Cardiac muscle cell (in vitro differentiated cells and primary cell): ENCODE results near the gene CXCL17. TPM values are rescaled to one million over a fixed set of nuclear protein-coding genes. Genes with fewer than 3 reads are reported as not detected.
A peak's percentile ranks its signal among the peaks of the same experiment; 100 is the strongest.

Source experiments
- DNase-seq, 2 donors: peaks; one replicate each; pipeline versions ENCODE4 v3.0.0 to v3.0.0-alpha.2; 2010 to 2017; ENCODE audit warnings: low read depth in 1 of 2, low spot score in 1 of 2
- H3K27ac ChIP-seq: fragments of 200-600 bp; sonication (generic); 2 replicates; pipeline ENCODE4 v1.5.1; 2016
- H3K27me3 ChIP-seq: fragments of 200-600 bp; sonication (generic); 2 replicates; pipeline ENCODE4 v1.6.0; 2016; ENCODE audit warnings: control low read depth
- H3K36me3 ChIP-seq: fragments of 200-600 bp; sonication (generic); 2 replicates; pipeline ENCODE4 v1.5.1; 2016; ENCODE audit warnings: control low read depth
- H3K4me1 ChIP-seq: fragments of 200-600 bp; sonication (generic); 2 replicates; pipeline ENCODE4 v1.8.1; 2017; ENCODE audit warnings: low read depth, mild to moderate bottlenecking, mixed run types
- H3K4me3 ChIP-seq: fragments of 200-600 bp; sonication (generic); 2 replicates; pipeline ENCODE4 v1.5.1; 2016; ENCODE audit warnings: mild to moderate bottlenecking
- H3K9me3 ChIP-seq: fragments of 200-600 bp; sonication (generic); 2 replicates; pipeline ENCODE4 v1.5.1; 2017; ENCODE audit warnings: low read depth, mild to moderate bottlenecking, control low read depth
- polyA plus RNA-seq: library from polyadenylated mRNA; unstranded; fragments of >200 nt; fragmentation: Nextera tagmentation; extraction: Ambion mirVana; gene quantifications from 2 replicates; pipeline ENCODE4 v1.2.1, GENCODE V29; 2016
- total RNA-seq: library from RNA; depleted of rRNA; stranded (reverse); fragments of >200 nt; gene quantifications from 2 replicates; pipeline ENCODE4 v1.2.3, GENCODE V29; 2016
- TF ChIP-seq, protein P1 (sequence below): IDR thresholded peaks from 2 replicates; pipeline ENCODE4 v1.5.1; 2012; ENCODE audit warnings: low read depth, mild to moderate bottlenecking, low read length

The CXCL17 gene
- total and polyA plus RNA-seq, 2 experiments from 2014 or later = 1.1 TPM; not detected in 1

DNA sequence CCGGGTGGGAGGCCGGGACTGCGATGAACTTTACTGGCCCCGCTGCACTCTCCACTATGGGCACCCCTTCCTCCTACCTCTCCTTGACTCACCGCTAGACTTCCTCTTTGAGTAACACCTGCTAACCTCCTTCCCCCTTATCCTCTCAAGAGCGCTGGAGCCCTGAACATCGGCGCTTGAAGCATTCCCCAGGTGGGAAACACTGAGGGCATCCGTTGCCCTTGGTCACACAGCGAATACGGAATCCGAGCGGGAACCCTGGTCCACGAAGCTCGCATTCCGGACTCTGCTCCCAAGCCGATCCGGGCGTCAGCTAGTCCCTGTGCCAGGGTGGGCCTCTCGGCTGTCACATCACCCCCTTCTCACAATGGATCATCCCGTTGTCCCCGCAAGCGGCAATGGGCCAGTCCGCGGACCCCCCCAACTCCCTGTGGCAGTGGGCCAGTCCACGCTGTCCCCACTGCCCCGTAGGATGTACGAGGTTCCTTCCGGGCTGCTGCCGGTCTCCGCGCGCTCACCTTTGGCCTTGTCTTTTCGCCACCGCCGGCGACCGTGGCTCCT, 19.8 kb downstream of the CXCL17 start:
- peak in 1 of 2 donors; percentile 53 for DNase-seq

DNA sequence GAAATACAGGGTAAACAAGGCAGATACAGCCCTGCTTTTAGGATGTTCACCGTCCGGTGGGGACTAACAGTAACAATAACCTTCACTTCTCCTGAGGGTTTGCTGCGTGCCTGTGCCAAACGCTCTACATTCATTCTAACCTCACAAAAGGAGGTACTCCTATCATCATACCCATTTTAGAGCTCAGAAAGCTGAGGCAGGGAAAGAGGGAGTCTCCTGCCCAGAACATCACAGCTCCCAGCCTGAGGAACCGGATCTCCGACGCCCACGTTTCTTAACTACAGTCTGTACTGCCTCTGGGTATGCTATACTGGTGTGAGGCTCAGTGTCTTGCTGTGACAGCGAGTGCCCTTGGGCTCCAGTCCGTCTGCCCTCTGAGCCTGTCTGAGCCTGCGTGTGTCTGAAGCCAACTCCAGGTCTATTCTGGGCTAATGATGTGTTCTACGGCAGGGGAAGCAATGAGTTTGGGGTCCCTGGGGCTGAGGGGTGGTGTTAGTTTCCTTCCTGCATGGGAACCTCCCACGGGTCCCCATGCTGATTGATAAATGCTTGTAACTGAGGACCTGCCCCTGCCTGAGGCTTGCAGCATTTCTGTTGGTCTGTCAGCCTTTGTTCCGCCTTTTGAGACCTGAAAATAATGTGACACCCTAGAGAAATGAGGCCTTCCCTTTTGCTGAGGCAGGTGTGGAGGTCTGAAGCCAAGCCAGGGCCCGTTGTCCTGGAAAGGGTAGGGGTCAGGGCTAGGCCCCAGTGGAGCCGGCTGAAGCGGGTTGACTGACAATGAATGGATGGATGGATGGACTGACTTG, 20.4 kb downstream of the CXCL17 start:
- H3K27ac ChIP-seq = no peak overlapping the region
- H3K4me3 ChIP-seq = peak overlapping the region; percentile 69
- H3K4me1 ChIP-seq = peaks cover 17% of the 10 kb centered on the region
- H3K36me3 ChIP-seq = no peaks in the 10 kb centered on the region
- no peaks in the 10 kb centered on the region for H3K9me3 ChIP-seq
- no peak for DNase-seq
- TF ChIP-seq, protein P1, sequence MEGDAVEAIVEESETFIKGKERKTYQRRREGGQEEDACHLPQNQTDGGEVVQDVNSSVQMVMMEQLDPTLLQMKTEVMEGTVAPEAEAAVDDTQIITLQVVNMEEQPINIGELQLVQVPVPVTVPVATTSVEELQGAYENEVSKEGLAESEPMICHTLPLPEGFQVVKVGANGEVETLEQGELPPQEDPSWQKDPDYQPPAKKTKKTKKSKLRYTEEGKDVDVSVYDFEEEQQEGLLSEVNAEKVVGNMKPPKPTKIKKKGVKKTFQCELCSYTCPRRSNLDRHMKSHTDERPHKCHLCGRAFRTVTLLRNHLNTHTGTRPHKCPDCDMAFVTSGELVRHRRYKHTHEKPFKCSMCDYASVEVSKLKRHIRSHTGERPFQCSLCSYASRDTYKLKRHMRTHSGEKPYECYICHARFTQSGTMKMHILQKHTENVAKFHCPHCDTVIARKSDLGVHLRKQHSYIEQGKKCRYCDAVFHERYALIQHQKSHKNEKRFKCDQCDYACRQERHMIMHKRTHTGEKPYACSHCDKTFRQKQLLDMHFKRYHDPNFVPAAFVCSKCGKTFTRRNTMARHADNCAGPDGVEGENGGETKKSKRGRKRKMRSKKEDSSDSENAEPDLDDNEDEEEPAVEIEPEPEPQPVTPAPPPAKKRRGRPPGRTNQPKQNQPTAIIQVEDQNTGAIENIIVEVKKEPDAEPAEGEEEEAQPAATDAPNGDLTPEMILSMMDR = no peak
- no peaks in the 10 kb centered on the region for H3K27me3 ChIP-seq

More for the DNA sequence above, 19.8 kb downstream of the CXCL17 start:
- no peaks in the 10 kb centered on the region for H3K27me3 ChIP-seq
- peak overlapping the region; percentile 69 for H3K4me3 ChIP-seq
- H3K4me1 ChIP-seq = peaks cover 17% of the 10 kb centered on the region
- TF ChIP-seq, protein P1 = no peak
- H3K27ac ChIP-seq = no peak overlapping the region
- H3K36me3 ChIP-seq = no peaks in the 10 kb centered on the region
- no peaks in the 10 kb centered on the region for H3K9me3 ChIP-seq

DNA sequence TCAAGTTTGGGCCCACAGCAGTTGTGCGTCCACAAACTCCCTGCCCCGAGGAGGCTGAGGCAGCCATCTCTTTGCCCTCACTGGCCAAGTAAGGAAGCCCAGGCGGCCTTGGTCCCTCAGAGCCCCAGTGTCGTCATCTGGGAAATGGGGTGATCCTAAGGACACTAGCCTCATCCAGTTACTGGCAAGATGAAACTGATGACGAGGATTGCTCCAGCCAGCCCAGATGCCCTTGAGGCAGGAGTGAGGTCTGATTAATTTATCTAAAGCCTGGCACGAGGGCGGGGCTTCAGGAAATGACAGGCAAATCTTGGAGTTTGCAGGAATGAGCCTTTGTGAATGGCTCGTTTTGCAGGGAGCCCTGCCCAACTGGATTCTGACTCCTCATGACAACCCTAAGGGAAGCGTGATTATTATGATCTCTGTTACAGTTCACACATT, 21.1 kb downstream of the CXCL17 start:
- TF ChIP-seq, protein P1 = no peak

DNA sequence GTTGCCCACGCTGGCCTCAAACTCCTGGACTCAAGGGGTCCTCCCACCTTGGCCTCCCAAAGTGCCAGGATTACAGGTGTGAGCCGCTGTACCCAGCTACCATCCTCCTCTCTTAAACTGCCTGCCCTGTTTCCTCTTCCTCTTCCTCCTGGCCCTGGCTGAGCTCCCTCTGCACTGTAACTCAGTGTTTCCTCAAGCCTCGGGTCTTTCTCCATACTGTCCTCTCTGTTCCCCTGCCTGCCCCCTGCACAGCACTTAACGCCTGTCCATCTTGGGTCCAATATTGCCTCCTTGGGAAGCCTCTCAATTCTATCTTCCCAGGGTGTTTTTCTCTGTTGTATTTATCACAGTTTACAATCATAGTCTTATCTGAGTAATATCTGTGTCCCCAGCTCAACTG, 21.6 kb downstream of the CXCL17 start:
- Histone ChIP-seq H3K36me3 (no peaks in the 10 kb centered on the region), H3K9me3 (no peaks in the 10 kb centered on the region), H3K27me3 (no peaks in the 10 kb centered on the region), H3K4me3 (no peak overlapping the region), H3K4me1 (peaks cover 17% of the 10 kb centered on the region), H3K27ac (no peak overlapping the region)
- TF ChIP-seq, protein P1 = no peak
- DNase-seq = no peak

More for the DNA sequence above, 21.1 kb downstream of the CXCL17 start:
- Histone ChIP-seq H3K27me3 (no peaks in the 10 kb centered on the region), H3K4me3 (no peak overlapping the region), H3K27ac (no peak overlapping the region), H3K36me3 (no peaks in the 10 kb centered on the region), H3K9me3 (no peaks in the 10 kb centered on the region), H3K4me1 (peaks cover 17% of the 10 kb centered on the region)
- DNase-seq = no peak

DNA sequence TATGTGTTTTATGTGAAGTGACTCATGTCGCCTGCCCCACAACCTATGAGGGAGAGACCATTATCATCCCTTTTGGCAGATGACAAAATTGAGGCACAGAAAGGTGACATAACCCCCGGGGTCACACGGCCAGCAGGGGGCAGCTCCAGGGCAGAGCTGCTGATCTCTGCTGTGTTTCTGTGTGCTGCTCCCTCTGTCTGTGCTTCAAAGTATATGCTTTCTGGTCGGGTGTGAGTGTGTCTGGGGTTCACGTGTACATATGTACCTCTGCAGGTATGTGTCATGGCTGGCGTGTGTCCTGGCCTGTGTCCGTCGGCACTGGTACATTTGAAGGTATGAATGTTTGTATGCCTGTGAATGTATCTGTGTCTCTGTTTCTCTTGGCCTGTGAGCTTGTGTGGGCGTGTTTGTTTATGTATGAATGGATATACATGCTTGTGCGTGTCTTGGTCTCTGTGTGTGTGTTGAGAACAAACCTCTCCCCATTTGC, 22.6 kb downstream of the CXCL17 start:
- Histone ChIP-seq H3K9me3 (no peaks in the 10 kb centered on the region), H3K27ac (no peak overlapping the region), H3K27me3 (no peaks in the 10 kb centered on the region), H3K4me1 (peaks cover 17% of the 10 kb centered on the region), H3K4me3 (no peak overlapping the region), H3K36me3 (no peaks in the 10 kb centered on the region)
- TF ChIP-seq, protein P1 = peak; percentile 75
- peak in 1 of 2 donors; percentile 51 for DNase-seq
